ENCODE results near the gene AQP4. TPM values are rescaled to one million over a fixed set of nuclear protein-coding genes. Genes with fewer than 3 reads are reported as not detected.

Gene AQP4, protein sequence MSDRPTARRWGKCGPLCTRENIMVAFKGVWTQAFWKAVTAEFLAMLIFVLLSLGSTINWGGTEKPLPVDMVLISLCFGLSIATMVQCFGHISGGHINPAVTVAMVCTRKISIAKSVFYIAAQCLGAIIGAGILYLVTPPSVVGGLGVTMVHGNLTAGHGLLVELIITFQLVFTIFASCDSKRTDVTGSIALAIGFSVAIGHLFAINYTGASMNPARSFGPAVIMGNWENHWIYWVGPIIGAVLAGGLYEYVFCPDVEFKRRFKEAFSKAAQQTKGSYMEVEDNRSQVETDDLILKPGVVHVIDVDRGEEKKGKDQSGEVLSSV
- total RNA-seq (not detected in 2 replicates), polyA plus RNA-seq (not detected in 2 replicates), polyA minus RNA-seq (not detected in 2 replicates), Bru-seq, nascent RNA (not detected), BruChase-seq, experiment 1, labeled RNA remaining after a 6-hour chase (not detected), BruChase-seq, experiment 2, labeled RNA remaining after a 2-hour chase (not detected)
- not detected in 2 replicates for polyA plus RNA-seq (2011; cell fraction: cytosol; rRNA removed)
- not detected in 2 replicates for polyA plus RNA-seq (2011; cell fraction: nucleus; rRNA removed)
- polyA plus RNA-seq (2012), result not detected in 2 replicates
- not detected for polyA minus RNA-seq (2011; cell fraction: cytosol; rRNA and poly(A)+ RNA removed)
- polyA minus RNA-seq (2011; cell fraction: nucleus; rRNA and poly(A)+ RNA removed), result not detected in 2 replicates
- long read RNA-seq, result 0 reads

DNA sequence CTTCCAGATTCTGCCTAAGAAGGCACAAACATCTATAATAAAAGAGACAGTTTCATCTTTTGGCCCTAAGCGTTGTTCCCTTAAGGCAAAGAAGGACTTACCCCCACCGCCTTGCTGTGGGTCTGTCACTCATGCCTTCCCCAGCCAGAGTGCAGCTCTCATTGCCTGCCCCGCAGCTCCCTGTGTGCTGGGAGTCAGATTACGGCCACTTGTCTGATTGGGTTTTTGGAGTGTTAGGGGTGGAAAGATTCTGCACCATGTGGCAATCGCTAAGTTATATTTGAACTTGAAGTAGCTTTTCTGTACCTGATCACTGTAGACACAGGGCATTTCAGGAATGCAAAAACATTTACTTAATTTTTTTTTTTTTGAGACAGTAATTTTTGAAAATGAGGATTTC is at the start of gene AQP4:
TSS of gene AQP4 (minus strand) at position 151 of the 400 bp plus-strand sequence. CDS start at position 133, 18 bp downstream.
- Histone ChIP-seq H3K4me3 (replicated peaks in 1 of 3; ENCODE audit: insufficient read depth in 1 of 3, low read depth in 1 of 3, low read length in 3 of 3) (no peak within 1 kb of the TSS), H3K27me3 (ENCODE audit: control insufficient read depth in 2 of 2, insufficient read depth in 2 of 2, low read length in 2 of 2) (peaks cover 0 to 2% of the 10 kb centered on the region in 2 experiments), H4K20me1 (replicated peaks; ENCODE audit: control insufficient read depth, extremely low read depth, insufficient read depth, low read length) (no peaks in the 10 kb centered on the region), H3K9me3 (replicated peaks; ENCODE audit: control insufficient read depth, insufficient read depth, low read length) (no peaks in the 10 kb centered on the region), H3K4me1 (ENCODE audit: control insufficient read depth, extremely low read depth, insufficient read depth, low read length) (no peaks in the 10 kb centered on the region), H3K9me1 (replicated peaks; ENCODE audit: control insufficient read depth, extremely low read depth, insufficient read depth, low read length) (no peaks in the 10 kb centered on the region), H3K9ac (replicated peaks; ENCODE audit: extremely low read depth, insufficient read depth, low read length) (no peak within 1 kb of the TSS), H3K4me2 (ENCODE audit: insufficient read depth, low read length) (no peak within 1 kb of the TSS), H3K27ac (ENCODE audit: insufficient read depth, low read depth, low read length) (no peak within 1 kb of the TSS), H3K36me3 (ENCODE audit: control insufficient read depth in 2 of 2, extremely low read depth in 1 of 2, insufficient read depth in 2 of 2, low read length in 2 of 2) (no peaks in the 10 kb centered on the region), H2AFZ (ENCODE audit: low read depth, low read length) (no peak within 1 kb of the TSS), H3K79me2 (ENCODE audit: control insufficient read depth, insufficient read depth, low read length) (no peaks in the 10 kb centered on the region)
- ChIA-PET CTCF (no interaction called here), POLR2A (no interaction called here)
- dilution Hi-C loops (cut with MboI; ENCODE audit: extremely low pct_ligation_motif_present, low sequenced_read_pairs) (no loop called here), intact Hi-C loops (cut with micrococcal nuclease) (no loop called here)
- no peak for DNase-seq (ENCODE audit: low read depth, low spot score)
- no peak for FAIRE-seq
- BruUV-seq (replicated peaks), result no TSS peak
- TF ChIP-seq JUN (IDR thresholded peaks at IDR 0.05; ENCODE audit: borderline replicate concordance, insufficient read depth, insufficient read length, low read depth) (no peak), MYC (IDR thresholded peaks at IDR 0.05; ENCODE audit: low read depth, low read length) (no peak), GATA2 (IDR thresholded peaks at IDR 0.05; ENCODE audit: insufficient read depth, insufficient read length, low read depth, low read length) (no peak), FOS (IDR thresholded peaks at IDR 0.05; ENCODE audit: borderline replicate concordance, insufficient read depth, low read length) (no peak), POLR2A (IDR thresholded peaks at IDR 0.05; ENCODE audit: low read depth, low read length) (no peak), POLR2AphosphoS5 (IDR thresholded peaks at IDR 0.05; ENCODE audit: insufficient read depth, low read depth, low read length) (no peak), EZH2 (IDR thresholded peaks at IDR 0.05; ENCODE audit: borderline replicate concordance, low read depth, low read length, severe bottlenecking) (no peak)
- TF ChIP-seq, protein P1, sequence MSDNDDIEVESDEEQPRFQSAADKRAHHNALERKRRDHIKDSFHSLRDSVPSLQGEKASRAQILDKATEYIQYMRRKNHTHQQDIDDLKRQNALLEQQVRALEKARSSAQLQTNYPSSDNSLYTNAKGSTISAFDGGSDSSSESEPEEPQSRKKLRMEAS (IDR thresholded peaks at IDR 0.05; ENCODE audit: insufficient read depth, insufficient read length), result no peak
- TF ChIP-seq, protein P2, sequence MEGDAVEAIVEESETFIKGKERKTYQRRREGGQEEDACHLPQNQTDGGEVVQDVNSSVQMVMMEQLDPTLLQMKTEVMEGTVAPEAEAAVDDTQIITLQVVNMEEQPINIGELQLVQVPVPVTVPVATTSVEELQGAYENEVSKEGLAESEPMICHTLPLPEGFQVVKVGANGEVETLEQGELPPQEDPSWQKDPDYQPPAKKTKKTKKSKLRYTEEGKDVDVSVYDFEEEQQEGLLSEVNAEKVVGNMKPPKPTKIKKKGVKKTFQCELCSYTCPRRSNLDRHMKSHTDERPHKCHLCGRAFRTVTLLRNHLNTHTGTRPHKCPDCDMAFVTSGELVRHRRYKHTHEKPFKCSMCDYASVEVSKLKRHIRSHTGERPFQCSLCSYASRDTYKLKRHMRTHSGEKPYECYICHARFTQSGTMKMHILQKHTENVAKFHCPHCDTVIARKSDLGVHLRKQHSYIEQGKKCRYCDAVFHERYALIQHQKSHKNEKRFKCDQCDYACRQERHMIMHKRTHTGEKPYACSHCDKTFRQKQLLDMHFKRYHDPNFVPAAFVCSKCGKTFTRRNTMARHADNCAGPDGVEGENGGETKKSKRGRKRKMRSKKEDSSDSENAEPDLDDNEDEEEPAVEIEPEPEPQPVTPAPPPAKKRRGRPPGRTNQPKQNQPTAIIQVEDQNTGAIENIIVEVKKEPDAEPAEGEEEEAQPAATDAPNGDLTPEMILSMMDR (IDR thresholded peaks at IDR 0.05; ENCODE audit: extremely low read depth in 1 of 2, insufficient read depth in 1 of 2, low read depth in 1 of 2, low read length in 2 of 2), result no peak

Measured in endothelial cell of umbilical vein (primary cell).